A549 (cell line): Measurements from ENCODE around the gene SPDYE18.
"Not testable (repeated sequence)": the region's sequence is repeated elsewhere in the genome, so short reads cannot be mapped to it uniquely, and the experiment has no call there.

Experiments used
- SREBF2 ChIP-seq: fragments of 450-650 bp; IDR thresholded peaks from 2 replicates; pipeline ENCODE4 v1.6.1; 2014; ENCODE audit warnings: mild to moderate bottlenecking, moderate library complexity
- USF2 ChIP-seq: fragments of 450-650 bp; IDR thresholded peaks from 2 replicates; pipeline ENCODE4 v1.6.1; 2014; ENCODE audit warnings: antibody characterized with exemption
- TF ChIP-seq, protein P1 (sequence below): fragments of >200 bp; sonication (Bioruptor Twin); formaldehyde crosslinking; IDR thresholded peaks from 3 replicates; pipeline ENCODE4 v1.5.1; 2016
- TF ChIP-seq, protein P2 (sequence below): IDR thresholded peaks from 2 replicates; pipeline ENCODE4 v1.6.1; 2012

- TF ChIP-seq USF2, SREBF2: not testable (repeated sequence)
- TF ChIP-seq, protein P1, sequence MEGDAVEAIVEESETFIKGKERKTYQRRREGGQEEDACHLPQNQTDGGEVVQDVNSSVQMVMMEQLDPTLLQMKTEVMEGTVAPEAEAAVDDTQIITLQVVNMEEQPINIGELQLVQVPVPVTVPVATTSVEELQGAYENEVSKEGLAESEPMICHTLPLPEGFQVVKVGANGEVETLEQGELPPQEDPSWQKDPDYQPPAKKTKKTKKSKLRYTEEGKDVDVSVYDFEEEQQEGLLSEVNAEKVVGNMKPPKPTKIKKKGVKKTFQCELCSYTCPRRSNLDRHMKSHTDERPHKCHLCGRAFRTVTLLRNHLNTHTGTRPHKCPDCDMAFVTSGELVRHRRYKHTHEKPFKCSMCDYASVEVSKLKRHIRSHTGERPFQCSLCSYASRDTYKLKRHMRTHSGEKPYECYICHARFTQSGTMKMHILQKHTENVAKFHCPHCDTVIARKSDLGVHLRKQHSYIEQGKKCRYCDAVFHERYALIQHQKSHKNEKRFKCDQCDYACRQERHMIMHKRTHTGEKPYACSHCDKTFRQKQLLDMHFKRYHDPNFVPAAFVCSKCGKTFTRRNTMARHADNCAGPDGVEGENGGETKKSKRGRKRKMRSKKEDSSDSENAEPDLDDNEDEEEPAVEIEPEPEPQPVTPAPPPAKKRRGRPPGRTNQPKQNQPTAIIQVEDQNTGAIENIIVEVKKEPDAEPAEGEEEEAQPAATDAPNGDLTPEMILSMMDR, result not testable (repeated sequence)
- TF ChIP-seq, protein P2, sequence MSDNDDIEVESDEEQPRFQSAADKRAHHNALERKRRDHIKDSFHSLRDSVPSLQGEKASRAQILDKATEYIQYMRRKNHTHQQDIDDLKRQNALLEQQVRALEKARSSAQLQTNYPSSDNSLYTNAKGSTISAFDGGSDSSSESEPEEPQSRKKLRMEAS, result peak; percentile 75
These were observed 54.4 kb downstream of the SPDYE18 start for GRCh38 chr7:77008000-77008399.
